Liver (tissue), 3 donors: ENCODE measurements around the gene GLI1.

Experiments
- CTCF ChIP-seq: fragments of 150-350 bp; IDR thresholded peaks from 2 replicates; pipeline ENCODE4 v1.5.1; 2017; ENCODE audit warnings: improper control_type of control experiment, low read depth, low read length; ENCODE audit not compliant: missing input control
- JUND ChIP-seq, 2 donors: IDR thresholded peaks; 2 replicates each; pipeline ENCODE4 v1.6.1; 2016; ENCODE audit warnings: antibody characterized with exemption in 2 of 2
- MAX ChIP-seq: IDR thresholded peaks from 2 replicates; pipeline ENCODE4 v1.6.1; 2016; ENCODE audit warnings: antibody characterized with exemption
- REST ChIP-seq: IDR thresholded peaks from 2 replicates; pipeline ENCODE4 v1.6.1; 2016; ENCODE audit warnings: antibody characterized with exemption, mild to moderate bottlenecking
- ZBTB33 ChIP-seq: IDR thresholded peaks from 2 replicates; pipeline ENCODE4 v1.6.1; 2016; ENCODE audit warnings: antibody characterized with exemption
- donor health status: healthy.
- donor health status: healthy.

GRCh38 chr12:57418255-57418654 is 41.3 kb upstream of the GLI1 start:
- TF ChIP-seq CTCF = no peak
- TF ChIP-seq REST = peak; percentile 22
- TF ChIP-seq JUND (IDR thresholded peaks at IDR 0.05) = no peak
- no peak for TF ChIP-seq MAX
- no peak for TF ChIP-seq ZBTB33
